NCI-H1417 treated with DMSO at 0.1 percent for 48 hours (cell line): ENCODE data around the gene ZNF181.
A peak's percentile ranks its signal among the peaks of the same experiment; 100 is the strongest.
"Not testable (repeated sequence)": the region's sequence is repeated elsewhere in the genome, so short reads cannot be mapped to it uniquely, and the experiment has no call there.

Experiments
- DNase-seq: peaks from one replicate; lab custom pipeline; 2025; lab: John Stamatoyannopoulos, UW

ZNF181 gene

DNA sequence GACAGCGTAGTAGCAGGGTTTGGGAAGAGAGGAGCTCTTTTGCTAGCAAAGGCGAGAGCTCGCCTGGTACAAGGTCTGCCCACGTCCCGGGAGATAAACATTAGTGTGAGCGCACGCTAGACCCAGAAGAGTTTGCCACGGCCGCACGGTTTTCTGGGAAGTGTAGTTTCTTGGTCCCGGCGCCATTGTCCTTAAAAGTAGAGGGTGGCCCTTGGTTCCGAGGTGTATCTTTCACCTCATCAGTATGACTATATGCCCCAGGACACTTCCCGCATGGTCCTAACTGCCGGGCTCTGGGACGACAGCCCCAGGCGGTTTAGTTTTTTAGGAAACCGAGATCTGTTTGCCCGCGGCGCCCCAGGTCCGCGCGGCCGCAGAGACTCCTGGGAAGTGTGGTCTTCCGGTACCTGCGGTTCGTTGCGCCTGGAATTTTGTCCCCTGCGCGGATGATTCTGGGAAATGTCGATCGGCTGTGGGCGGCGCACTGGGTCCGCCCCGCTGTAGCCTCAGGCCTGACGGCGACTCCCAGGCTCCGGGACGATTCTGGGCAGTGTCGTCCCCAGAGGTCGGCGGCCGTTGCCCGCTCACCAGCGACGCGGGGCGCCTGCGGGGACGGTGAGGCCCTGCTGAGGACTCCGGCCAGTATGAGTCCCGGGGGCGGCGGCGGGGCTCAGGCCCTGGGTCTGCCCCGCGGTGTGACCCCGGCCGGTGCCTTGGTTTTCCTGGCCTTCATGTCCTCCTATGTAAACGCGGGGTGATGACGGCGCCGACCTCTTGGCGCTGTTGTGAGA, at the start of gene ZNF181:
Gene ZNF181 (plus strand): TSS at position 498 of the 791 bp plus-strand sequence. CDS start 795 bp downstream, outside the sequence.
- peak; percentile 75 for DNase-seq

DNA sequence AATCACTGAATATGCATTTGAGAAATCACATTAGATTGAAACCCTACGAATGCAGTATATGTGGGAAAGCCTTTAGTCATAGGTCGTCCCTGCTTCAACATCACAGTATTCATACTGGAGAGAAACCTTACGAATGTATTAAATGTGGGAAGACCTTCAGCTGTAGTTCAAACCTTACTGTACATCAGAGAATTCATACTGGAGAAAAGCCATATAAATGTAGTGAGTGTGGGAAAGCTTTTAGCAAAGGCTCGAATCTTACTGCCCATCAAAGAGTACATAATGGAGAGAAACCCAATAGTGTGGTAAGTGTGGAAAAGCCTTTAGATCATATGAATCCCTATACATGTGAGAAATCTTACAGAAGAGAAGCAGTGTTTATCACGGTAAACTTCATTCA, 48.8 kb upstream of the ZNF181 start:
- DNase-seq: not testable (repeated sequence)

- no peak for DNase-seq
These were observed 47.6 kb upstream of the ZNF181 start for GRCh38 chr19:34686455-34686854.

GRCh38 chr19:34687348-34687747, 46.7 kb upstream of the ZNF181 start:
- DNase-seq: no peak

- no peak for DNase-seq
These were observed 45.5 kb upstream of the ZNF181 start for GRCh38 chr19:34688592-34688991.

DNA sequence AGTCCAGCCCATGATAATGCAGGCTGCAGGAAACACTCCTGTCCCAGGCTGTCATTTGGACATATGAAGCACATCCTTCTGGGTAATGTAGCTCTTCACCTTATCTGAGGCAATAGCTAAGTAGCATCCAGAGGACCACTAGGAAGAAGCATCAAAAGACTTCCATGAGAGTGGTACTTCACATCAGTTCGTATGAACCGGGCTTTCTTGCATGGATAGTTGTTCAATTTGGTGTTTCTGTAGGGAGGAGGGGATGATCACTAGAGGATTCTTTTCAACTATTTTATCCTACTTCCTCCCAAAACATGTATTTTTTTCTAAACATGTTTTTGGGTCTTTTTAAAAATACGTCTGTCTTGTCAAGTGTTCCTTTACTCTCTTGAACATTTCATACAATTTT, 43.7 kb upstream of the ZNF181 start:
- DNase-seq: no peak

GRCh38 chr19:34692549-34692948, 41.5 kb upstream of the ZNF181 start:
- DNase-seq: no peak

- DNase-seq: no peak
These were observed 26.4 kb upstream of the ZNF181 start for GRCh38 chr19:34707661-34708060.

- DNase-seq: no peak
These were observed 22.2 kb upstream of the ZNF181 start for GRCh38 chr19:34711890-34712289.

- peak; percentile 17 for DNase-seq
These were observed 21.4 kb upstream of the ZNF181 start for GRCh38 chr19:34712395-34713261.

GRCh38 chr19:34713262-34713637, 20.8 kb upstream of the ZNF181 start:
- no peak for DNase-seq

DNA sequence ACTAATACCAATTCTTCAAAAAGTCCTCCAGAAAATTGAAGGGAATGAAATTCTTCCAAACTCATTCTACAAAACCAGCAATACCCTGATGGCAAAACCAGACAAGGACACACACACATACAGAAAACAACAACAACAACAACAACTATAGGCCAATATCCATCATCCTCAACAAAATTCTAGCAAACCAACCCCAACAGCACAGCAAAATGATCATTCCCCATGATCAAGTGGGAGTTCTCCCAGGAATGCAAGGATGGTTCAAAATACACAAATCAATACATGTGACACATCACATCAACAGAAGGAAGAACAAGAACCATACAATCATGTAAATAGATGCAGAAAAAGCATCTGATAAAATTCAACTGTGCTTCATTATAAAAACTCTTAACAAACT, 18.7 kb upstream of the ZNF181 start:
- no peak for DNase-seq

GRCh38 chr19:34722353-34722752, 11.7 kb upstream of the ZNF181 start:
- DNase-seq: no peak

DNA sequence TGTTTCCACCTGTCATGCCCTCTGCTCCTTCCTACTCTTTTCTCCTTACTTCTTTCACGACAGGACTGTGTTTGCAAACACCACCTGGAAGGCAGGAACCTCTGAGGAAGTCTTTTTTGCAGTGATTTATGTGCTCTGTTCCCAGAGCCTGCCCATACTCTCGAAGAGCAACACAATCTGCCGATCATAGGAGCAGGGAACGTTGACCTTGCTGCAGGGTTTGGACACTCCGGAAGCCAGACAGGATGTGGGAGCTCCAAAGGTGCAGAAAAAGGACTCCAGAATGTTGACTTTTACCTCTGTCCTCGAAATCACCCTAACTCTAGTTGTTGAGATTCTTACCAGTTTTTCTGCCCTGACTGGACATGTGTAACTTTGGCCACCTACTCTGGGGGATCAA, 8.6 kb upstream of the ZNF181 start:
- DNase-seq: no peak

- DNase-seq: no peak
These were observed 2.8 kb upstream of the ZNF181 start for GRCh38 chr19:34731019-34731829.

DNA sequence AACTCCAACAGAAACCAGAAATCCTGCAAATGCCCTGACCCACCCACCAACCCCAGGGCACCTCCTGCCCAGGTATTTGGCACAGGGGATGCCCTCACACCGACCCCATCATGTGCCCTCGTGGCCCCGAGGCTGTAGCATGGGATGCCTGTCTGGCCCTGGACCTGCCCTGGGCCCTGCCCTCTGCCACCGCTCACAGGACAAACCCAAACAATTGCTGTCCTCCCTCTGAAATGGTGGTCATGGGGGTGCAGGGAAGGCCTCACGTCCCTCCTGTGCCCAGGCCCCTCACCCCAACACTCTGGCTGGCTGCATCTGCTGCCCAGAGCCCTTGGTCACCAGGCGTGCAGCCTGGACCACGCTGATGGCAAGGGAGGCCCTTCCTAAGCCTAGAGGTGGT, 2.1 kb upstream of the ZNF181 start:
- no peak for DNase-seq

DNA sequence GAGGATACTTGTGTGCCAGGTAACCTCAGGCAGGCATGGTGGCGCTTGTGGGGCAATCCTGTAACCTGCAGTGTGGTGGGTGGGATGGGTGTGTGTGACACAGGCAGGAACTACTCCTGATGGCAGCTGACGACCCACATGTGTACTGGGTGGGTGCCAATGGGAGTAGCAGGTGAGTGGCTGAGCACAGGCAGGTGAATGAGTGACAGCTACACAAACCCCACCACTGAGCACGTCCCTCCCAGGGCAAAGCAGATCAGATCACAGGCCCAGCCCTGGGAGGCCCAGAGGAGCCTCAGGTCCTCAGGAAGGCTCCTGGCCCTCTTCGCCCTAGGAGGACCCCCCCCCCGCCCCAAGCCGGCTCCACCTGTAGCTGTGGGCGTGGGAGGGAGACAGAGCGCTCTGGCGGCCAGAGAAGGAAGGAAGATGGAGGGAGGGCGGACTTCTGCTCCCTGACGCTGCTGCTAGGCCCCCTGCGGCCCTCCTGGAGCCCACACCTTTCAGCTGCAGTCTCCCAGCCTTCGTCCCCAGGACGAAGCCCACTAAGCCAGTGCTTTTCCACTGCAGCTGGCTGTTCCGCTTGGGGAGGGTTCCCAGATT, 1.3 kb upstream of the ZNF181 start:
- no peak for DNase-seq

- no peak for DNase-seq
These were observed 737 bp upstream of the ZNF181 start for GRCh38 chr19:34733266-34733745.

GRCh38 chr19:34734537-34735103, 577 bp downstream of the ZNF181 start:
- no peak for DNase-seq

DNA sequence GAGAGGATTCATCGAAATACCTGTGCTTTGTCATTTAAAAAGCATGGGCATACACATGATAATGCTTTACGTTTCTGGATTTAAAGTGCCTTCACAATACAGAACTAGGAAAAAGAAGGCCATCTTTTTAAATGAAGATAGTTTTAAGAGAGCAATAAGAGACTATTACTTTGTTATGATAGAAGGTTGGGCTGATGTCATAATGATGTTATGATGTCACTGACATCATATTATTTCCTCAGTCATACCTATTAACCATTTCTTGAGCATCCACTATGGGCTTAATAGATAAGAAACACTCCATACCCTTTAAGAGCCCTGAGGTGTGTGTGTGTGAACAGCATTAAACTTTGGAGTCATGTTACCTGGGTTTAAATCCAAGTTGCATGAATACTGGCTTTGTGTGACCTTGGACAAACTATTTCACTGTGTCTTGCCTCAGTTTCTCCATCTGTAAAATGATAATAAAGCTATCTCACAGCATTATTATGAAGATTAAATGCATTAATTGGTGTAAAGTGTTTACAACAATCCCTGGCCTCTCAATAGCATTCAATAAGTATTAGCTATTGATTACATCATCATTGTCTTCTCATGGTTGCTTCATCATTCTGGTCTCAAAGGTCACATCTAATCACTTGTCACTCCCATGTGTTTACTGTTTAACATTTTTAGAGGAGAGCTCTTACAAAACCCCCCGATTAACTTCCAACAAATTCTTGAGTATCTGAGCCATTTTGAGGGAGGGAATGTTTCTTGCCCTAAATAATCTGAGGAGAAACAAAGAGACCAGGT, 11.1 kb downstream of the ZNF181 start:
- DNase-seq: no peak

DNA sequence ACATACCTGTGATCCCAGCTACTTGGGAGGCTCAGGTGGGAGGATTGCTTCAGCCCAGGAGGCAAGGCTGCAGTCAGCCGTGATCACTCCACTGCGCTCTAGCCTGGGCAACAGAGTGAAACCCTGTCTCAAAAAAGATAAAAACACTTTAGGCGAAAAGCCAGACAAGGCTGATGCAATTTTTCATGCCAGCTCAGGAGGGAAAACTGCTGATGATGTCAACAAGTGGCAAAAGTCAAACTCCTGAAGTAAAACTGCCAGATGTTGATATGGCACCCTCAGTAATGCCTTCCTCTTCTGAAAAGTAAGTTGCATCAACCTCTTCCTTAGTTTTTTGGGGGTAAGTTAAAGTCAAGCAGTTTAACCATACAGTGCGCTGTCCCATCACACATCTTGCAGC, 23.4 kb downstream of the ZNF181 start:
- DNase-seq: no peak
